Osteocyte (in vitro differentiated cells): Measurements from ENCODE around the gene PTPRG. TPM values are rescaled to one million over a fixed set of nuclear protein-coding genes. Genes with fewer than 3 reads are reported as not detected.

Experiments used
- DNase-seq: peaks from one replicate; pipeline ENCODE4 v3.0.0; 2021; ENCODE audit warnings: mixed read lengths; ENCODE audit not compliant: unreplicated experiment; ENCODE audit errors: extremely low spot score
- H3K27ac Mint-ChIP-seq: one replicate; pipeline ENCODE4 v1.8.0; 2021; ENCODE audit warnings: mild to moderate bottlenecking, mixed read lengths; ENCODE audit not compliant: unreplicated experiment
- H3K27me3 Mint-ChIP-seq: one replicate; pipeline ENCODE4 v1.8.0; 2021; ENCODE audit warnings: mixed read lengths; ENCODE audit not compliant: unreplicated experiment
- H3K36me3 Mint-ChIP-seq: one replicate; pipeline ENCODE4 v1.8.0; 2021; ENCODE audit warnings: mixed read lengths; ENCODE audit not compliant: unreplicated experiment
- H3K4me1 Mint-ChIP-seq: one replicate; pipeline ENCODE4 v1.8.0; 2021; ENCODE audit warnings: mixed read lengths; ENCODE audit not compliant: unreplicated experiment
- H3K4me3 Mint-ChIP-seq: one replicate; pipeline ENCODE4 v1.8.0; 2021; ENCODE audit warnings: mild to moderate bottlenecking, moderate library complexity, mixed read lengths; ENCODE audit not compliant: unreplicated experiment
- H3K9me3 Mint-ChIP-seq: one replicate; pipeline ENCODE4 v1.8.0; 2021; ENCODE audit warnings: mixed read lengths; ENCODE audit not compliant: unreplicated experiment
- total RNA-seq: library from RNA; stranded (reverse); gene quantifications from 2 replicates; pipeline ENCODE4 v1.2.1, GENCODE V29; 2021
- TF ChIP-seq, protein P1 (sequence below): fragments of 200-600 bp; sonication (generic); IDR thresholded peaks from 2 replicates; pipeline ENCODE4 v1.5.0; 2021; ENCODE audit warnings: antibody characterized with exemption, mild to moderate bottlenecking, moderate library complexity

PTPRG gene
- total RNA-seq, 1 donor from 2014 or later = 48.1 TPM

GRCh38 chr3:62295571-62295970 lies 734.2 kb downstream of the PTPRG start:
- Mint-ChIP-seq H3K4me1 (no peaks in the 10 kb centered on the region), H3K4me3 (no peak overlapping the region), H3K9me3 (no peaks in the 10 kb centered on the region), H3K27me3 (no peaks in the 10 kb centered on the region), H3K36me3 (peaks cover 6% of the 10 kb centered on the region), H3K27ac (no peak overlapping the region)
- TF ChIP-seq, protein P1, sequence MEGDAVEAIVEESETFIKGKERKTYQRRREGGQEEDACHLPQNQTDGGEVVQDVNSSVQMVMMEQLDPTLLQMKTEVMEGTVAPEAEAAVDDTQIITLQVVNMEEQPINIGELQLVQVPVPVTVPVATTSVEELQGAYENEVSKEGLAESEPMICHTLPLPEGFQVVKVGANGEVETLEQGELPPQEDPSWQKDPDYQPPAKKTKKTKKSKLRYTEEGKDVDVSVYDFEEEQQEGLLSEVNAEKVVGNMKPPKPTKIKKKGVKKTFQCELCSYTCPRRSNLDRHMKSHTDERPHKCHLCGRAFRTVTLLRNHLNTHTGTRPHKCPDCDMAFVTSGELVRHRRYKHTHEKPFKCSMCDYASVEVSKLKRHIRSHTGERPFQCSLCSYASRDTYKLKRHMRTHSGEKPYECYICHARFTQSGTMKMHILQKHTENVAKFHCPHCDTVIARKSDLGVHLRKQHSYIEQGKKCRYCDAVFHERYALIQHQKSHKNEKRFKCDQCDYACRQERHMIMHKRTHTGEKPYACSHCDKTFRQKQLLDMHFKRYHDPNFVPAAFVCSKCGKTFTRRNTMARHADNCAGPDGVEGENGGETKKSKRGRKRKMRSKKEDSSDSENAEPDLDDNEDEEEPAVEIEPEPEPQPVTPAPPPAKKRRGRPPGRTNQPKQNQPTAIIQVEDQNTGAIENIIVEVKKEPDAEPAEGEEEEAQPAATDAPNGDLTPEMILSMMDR = no peak
- DNase-seq = no peak

DNA sequence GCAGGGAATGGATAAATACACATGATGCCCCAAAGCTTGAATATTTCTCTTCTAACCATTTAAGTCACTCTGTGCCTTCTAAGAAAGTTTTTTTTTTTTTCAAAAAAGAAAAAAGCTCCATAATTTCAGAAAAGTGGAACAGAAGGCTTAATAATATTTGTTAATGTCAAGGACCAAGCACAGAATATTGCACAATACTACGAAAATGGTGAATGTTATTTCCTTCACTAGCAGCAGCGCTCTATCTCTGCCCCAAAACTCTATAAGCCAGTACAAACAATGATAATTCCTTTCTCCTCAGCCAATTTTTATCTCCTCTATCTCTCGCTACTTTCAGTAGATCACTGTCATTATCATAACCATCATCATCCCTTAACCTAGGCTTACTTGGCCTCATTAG lies 739.2 kb downstream of the PTPRG start:
- H3K36me3 Mint-ChIP-seq = peaks cover 4% of the 10 kb centered on the region
- no peaks in the 10 kb centered on the region for H3K4me1 Mint-ChIP-seq
- H3K9me3 Mint-ChIP-seq = peaks cover 24% of the 10 kb centered on the region
- H3K27me3 Mint-ChIP-seq = no peaks in the 10 kb centered on the region
- TF ChIP-seq, protein P1 = no peak
- no peak overlapping the region for H3K27ac Mint-ChIP-seq
- no peak for DNase-seq
- no peak overlapping the region for H3K4me3 Mint-ChIP-seq

GRCh38 chr3:62312201-62312600 lies 750.8 kb downstream of the PTPRG start:
- DNase-seq = no peak
- H3K9me3 Mint-ChIP-seq = no peaks in the 10 kb centered on the region
- no peak overlapping the region for H3K27ac Mint-ChIP-seq
- no peaks in the 10 kb centered on the region for H3K4me1 Mint-ChIP-seq
- no peak overlapping the region for H3K4me3 Mint-ChIP-seq
- no peaks in the 10 kb centered on the region for H3K27me3 Mint-ChIP-seq
- TF ChIP-seq, protein P1 = no peak
- no peaks in the 10 kb centered on the region for H3K36me3 Mint-ChIP-seq

- Mint-ChIP-seq H3K4me3 (no peak overlapping the region), H3K27me3 (no peaks in the 10 kb centered on the region), H3K36me3 (peaks cover 6% of the 10 kb centered on the region), H3K9me3 (peaks cover 5% of the 10 kb centered on the region), H3K4me1 (peaks cover 19% of the 10 kb centered on the region), H3K27ac (no peak overlapping the region)
- no peak for DNase-seq
- TF ChIP-seq, protein P1 = no peak
These were observed 755.2 kb downstream of the PTPRG start for GRCh38 chr3:62316525-62316924.

DNA sequence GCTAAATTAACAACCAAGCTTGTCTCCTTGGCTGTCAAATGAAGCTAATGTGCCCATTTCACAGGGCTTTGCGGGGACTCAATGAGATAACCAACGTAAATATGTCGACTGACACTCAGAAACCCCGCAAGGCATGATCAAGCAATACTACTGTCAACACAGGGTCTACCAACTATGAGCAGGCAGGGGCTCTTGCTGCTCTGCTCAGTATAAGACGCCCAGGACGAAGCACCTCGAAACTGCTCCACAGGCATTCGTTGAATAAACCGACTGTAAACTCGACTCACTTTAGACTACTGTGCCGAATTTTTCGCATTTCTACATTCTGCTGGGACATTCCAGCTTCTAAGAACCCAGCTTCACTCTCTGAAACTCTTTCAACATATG lies 757.0 kb downstream of the PTPRG start:
- DNase-seq = no peak
- peaks cover 5% of the 10 kb centered on the region for H3K9me3 Mint-ChIP-seq
- peak overlapping the region; percentile 98 for H3K27ac Mint-ChIP-seq
- TF ChIP-seq, protein P1 = no peak
- H3K36me3 Mint-ChIP-seq = peaks cover 8% of the 10 kb centered on the region
- peaks cover 19% of the 10 kb centered on the region for H3K4me1 Mint-ChIP-seq
- no peaks in the 10 kb centered on the region for H3K27me3 Mint-ChIP-seq
- H3K4me3 Mint-ChIP-seq = peak overlapping the region; percentile 100
